ENCODE measurements around the gene PERCC1.

The PERCC1 gene

DNA sequence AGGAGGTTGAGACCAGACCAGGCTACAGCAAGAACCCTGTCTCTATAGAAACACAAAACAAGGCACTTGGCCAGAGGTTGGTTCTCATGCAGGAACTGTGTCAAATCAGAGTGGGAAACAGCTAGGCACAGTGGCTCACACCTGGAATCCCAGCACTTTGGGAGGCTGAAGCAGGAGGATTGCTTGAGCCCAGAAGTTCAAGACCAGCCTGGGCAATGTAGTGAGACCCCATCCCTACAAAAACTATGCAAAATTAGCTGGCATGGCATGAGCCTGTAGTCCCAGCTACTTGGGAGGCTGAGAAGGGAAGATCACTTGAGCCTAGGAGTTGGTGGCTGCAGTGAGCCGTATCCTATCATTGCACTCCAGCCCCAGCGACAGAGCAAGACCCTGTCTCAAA, 18.0 kb upstream of the PERCC1 start:
- DNase-seq (ENCODE audit: low spot score) (no peak), FAIRE-seq (no peak)

DNA sequence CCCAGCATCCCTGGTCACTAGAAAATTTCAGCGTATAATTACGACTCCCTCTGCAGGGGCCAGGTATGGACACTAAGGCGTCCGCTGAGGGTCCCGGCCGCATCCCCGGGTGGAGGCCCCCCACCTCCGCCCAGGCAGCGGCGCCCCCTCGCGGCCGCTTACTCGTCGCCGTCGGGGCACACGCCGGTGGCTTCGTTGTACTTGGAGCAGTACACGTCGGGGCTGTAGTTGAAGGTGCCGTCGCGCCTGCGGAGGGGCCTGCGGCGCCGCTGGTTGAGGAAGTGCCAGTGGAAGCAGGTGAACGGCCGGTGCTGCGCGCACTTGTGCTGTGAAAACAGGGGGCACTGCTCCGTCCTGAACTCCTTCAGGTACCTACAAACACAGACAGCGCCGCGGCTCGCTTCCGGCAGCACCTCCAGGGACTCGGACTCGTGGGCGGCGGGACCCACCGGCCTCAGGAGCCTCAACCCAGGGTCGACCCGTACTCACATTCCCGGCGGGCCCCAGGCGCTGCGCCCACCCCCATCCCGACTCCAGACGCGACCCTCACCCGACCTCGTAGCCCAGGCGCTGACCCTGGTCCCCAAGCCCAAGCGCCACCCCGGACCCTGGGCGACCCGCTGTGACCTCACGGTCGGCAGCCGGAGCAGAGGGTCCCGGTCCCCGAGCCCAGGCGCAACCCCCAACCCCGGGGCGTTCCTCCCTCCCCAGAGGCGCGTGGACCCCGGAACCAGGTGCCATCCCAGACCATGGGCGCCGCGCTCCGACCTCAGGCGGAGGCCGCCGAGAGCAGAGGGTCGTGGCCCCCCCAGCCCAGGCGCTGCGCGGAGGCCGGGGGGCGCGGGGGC, 17.0 kb upstream of the PERCC1 start:
- no peak for FAIRE-seq
- DNase-seq (ENCODE audit: low spot score), result peak; percentile 81

DNA sequence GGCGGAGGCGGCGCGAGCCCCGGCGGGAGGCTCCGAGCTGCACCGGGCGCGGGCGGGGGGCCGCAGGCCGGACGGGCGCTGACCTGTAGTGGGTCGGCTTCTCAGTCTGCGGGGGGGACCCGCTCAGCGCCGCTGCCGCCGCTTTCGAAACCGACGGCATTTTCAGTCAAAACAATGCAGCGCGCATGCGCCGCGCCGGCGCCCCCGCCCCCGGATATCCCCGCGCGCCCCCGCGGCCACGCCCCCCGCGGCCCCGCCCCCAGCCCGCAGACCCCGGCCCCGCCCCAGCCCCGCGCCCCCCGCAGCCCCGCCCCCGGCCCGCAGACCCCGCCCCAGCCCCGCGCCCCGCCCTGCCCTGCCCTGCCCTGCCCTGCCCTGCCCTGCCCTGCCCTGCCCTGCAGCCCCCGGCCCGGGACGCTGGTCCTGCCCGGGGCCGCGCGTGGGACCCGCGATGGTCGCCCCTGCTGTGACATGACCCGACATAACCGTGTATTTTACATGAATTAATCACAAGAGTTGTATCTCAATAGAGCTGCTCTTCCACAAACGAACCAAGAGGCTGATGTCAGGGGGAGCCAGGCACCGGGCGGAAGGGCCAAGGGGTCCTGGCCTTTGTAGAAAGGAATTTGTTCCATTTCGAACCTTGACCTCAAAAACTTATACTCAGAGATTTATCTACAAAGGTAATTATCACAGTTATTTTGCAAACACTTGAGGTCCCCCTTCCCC, 16.2 kb upstream of the PERCC1 start, which contains the start of gene UNKL:
UNKL (minus strand) TSS at position 173 of the 729 bp plus-strand sequence; CDS start at position 160, 13 bp downstream.
- FAIRE-seq, result no peak
- peak; percentile 94 for DNase-seq (ENCODE audit: low spot score)

DNA sequence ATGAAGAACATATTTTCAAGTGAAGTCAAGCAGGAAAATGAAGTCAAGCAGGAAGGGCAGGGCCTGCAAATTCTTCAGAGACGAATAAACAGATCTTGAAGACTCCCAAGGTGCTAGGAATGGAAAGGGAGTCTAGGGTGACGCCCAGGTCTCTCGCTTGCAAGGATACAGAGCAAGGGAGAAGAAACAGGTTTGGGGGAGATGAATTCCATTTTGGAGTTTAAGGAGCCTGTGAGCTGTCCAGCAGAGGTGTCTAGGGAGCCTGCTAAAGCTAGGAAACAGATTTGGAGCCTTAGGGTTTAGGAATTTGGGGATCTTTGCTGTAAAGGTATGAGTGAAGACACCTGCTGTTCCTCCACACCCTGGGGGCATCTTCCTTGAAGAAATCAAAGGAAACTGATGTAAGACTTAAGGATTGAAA, 14.3 kb upstream of the PERCC1 start:
- DNase-seq (ENCODE audit: low spot score) (no peak), FAIRE-seq (no peak)

DNA sequence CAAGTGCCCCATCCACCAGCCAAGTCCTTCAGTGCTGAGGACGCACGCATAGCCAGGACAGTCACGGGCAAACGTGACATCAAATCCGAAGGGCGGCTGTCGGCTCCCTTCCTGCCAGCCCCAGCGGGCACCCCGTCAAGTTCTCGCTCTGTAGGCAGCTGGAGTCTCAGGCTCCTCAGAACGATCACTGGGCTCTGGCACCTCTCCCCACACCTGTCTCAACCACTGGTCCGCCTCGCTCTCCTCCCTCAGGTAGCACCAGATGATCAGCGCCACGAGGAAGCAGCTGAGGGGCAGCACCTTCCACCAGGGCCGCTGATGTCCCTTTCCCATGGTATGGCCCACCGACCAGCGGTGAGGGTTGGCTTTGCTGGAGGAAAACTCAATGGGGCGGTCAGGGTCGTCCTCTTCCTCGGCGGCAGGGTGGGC, 10.8 kb upstream of the PERCC1 start:
- no peak for FAIRE-seq
- no peak for DNase-seq (ENCODE audit: low spot score)

DNA sequence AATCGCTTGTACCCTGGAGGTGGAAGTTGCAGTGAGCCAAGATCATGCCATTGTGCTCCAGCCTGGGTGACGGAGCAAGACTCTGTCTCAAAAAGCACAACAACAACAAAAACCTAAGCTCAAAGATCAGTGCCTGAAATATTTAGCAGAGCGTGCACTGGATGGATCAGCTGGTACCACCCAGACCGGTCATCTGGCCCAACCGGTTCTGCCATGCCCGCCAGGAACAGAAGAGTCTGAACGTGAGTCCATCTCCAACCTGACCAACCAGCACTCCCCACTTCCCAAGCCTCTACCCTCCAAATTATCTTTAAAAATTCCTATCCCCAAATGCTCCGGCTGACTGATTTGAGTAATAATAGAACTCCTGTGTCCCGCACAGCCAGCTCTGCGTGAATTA, 8.8 kb upstream of the PERCC1 start:
- DNase-seq (ENCODE audit: low spot score) (no peak), FAIRE-seq (no peak)

DNA sequence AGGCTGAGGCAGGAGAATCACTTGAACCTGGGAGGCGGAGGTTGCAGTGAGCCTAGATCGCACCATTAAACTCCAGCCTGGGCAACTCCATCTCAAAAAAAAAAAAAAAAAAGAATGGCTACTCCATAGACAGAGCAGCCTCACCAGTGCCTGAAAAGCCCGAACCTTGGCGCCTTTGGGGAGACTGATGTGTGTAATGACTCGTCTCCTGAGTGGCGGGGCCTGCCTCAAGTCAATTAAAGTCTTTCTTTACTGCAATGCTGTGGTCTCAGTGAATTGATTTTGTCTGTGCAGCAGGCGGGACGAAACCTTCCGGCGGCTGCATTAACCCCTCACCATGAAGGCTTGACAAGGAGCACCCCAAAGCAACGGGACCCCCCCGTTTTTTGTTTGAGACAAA, 6.8 kb upstream of the PERCC1 start:
- FAIRE-seq (no peak), DNase-seq (ENCODE audit: low spot score) (no peak)

DNA sequence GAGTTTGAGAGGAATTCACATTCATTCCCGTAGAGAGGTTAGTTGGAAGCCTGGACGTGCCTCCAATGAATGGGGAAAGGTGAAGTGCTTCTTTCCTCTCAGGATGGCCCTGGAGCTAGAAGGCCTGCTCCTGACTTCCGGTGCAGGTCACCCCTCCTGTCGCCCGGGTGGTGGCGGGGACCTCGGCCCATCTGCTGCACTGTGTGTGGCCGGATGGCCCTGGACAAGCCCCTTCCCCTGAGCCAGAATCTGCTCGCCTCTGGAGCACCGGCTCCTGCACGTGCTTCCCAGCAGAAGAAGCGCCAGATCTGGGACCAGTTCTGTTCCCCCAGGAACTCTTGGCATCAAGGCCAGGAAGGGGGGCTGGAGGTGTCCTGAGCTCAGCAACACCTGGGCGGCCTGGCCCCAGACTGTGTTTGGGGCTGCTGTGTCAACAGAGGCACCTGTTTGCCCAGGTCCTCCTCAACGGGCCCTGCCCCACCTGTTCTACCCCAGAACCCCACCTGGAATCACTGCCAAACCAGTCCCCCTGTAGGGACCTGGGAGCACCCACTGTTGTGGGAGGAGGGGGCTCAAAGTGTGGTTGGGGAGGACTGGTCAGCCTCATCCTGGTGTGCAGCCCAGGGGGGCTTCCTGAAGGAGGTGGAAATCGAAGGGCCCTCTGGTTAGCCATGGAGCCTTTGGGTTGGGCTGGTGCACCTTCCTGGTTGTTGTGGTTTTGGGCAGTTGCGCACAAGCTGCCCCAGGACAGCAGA, 5.1 kb upstream of the PERCC1 start:
- DNase-seq (ENCODE audit: low spot score) (no peak), FAIRE-seq (no peak)

DNA sequence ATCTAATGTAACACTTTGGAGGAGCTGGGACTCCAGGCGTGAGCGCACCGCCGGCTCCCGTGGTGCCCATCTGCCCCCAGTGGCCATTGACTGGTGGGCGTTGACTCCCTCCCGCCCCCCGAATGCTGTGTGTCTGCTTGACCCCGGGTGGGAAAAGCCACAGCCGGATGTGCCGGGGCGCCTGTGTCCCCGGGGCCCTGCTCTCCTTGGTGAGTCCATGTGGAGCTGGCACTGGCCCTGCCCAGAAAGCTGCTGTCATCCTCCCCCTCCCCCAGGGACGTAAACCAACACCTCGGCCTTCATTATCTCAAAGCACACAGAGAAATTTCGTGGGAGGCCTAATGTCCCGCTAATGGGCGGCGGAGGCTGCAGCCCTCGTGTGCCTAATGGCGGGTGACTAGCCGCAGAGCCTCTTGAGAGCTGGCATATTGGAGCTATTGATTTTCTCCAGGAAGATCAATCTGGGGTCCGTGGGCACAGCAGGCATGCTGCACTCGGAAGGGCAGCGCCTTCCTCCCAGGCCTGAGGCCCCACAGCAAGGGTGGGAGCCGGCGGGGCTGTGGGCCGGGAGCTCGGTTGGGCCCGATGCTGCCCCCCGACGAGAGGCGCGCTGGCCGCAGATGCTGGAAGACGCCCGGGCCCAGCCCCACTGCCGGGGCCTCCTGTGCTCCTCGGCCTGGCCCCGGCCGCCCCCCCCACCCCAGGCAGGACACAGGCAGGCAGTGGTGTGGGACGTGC, 4.0 kb upstream of the PERCC1 start:
- DNase-seq (ENCODE audit: low spot score) (no peak), FAIRE-seq (no peak)

DNA sequence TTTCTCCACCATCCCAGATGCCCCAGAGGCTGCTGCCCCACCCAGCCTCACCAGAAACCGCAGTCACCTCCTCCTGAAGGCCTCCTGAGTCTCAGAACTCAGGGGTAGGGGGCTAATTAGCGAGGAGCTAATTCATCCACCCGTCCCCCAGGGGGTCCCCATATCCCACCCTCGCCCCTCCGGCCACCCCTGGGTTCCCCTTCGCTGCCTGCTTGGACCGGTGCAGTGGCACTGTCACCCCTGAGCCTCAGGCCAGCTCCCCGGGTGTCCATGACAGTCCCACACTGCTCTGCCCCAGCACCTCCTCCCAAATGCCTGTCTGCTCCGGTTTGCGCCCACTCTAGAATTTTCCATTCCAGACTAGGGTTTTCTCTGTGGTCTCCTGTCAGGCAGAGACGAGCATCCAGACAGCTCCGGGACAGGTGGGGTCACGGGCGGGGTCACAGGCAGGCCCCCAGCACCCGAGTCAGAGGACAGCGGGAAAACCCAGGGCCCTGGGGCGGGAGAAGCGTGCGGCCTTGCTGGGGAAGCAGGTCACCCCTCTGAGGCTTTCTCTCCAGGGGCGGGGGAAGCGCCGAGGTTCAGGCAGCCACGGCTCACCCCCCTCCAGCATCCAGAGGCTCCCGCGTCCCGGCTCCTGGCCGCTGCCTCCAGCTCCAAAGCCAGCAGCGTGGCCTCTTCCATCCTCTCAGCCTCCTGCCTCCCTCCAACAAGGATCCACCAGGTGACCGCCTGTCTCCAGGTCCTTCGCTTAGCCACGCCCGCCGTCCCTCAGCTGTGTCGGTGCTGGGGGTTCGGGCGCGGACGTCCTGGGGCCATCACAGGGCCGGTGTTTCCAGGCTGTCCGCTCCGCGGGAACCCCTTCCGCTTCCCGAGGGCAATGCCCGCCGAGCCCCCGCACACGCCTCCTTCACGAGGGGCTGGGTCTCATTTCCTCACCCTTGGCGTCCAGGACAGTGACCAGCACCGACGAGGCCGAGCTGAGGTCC, 3.1 kb upstream of the PERCC1 start:
- FAIRE-seq (no peak), DNase-seq (ENCODE audit: low spot score) (no peak)

DNA sequence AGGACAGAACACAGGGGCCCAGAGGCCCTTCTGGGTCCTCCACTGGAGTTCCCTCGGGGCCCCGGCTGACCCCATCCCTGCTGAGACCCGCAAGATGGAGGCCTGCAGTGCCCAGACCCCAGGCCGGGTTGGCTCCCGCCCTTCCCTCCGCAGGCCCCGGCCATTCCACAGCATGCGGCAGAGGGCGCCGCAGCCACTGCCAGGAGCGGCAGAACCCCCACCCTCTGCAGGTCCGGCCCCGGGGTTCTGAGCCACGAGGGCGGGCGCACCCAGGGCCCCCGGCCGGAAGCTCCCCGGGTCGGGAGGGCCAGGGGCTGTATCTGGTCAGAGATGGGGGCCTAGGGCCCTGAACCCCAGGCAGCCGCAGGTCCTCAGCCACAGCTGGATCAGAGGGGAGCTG, 2.4 kb upstream of the PERCC1 start:
- FAIRE-seq (no peak), DNase-seq (ENCODE audit: low spot score) (no peak)

DNA sequence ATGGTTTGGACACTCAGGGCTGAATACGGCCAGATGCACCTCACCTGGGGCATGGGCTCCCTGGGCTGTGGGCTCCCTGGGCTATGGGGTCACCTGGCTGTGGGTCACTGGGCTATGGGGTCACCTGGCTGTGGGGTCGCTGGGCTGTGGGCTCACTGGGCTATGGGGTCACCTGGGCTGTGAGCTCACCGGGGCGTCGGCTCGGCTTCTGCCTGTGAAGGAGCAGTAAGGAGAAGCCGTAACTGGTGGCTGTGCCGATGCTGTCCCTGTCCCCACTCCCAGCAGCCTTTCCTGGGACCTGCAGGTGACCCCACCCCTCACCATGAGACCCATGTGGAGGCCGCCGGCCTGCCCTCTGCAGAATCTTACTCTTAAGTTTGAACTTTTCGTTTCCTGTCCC, 1.9 kb upstream of the PERCC1 start:
- FAIRE-seq (no peak), DNase-seq (ENCODE audit: low spot score) (no peak)

DNA sequence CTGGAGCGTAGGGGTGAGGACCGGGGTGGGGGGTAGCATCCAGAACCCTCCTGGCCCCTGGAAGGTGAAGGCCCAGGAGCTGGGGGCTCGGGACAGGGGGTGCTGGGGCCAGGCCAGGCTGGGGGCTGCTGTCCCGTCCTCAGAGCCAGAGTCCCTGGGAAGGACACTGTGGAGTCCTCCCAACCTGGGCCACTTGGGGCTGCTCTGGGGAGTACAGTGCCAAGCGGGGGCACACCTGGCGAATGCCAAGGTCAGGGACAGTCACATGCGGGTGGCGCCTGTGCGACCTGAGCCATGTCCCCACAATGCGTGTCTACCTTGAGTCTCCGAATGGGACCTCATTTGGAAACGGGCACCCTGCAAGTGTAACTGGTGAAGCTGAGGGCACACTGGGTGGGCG, 1.2 kb upstream of the PERCC1 start:
- no peak for FAIRE-seq
- no peak for DNase-seq (ENCODE audit: low spot score)

DNA sequence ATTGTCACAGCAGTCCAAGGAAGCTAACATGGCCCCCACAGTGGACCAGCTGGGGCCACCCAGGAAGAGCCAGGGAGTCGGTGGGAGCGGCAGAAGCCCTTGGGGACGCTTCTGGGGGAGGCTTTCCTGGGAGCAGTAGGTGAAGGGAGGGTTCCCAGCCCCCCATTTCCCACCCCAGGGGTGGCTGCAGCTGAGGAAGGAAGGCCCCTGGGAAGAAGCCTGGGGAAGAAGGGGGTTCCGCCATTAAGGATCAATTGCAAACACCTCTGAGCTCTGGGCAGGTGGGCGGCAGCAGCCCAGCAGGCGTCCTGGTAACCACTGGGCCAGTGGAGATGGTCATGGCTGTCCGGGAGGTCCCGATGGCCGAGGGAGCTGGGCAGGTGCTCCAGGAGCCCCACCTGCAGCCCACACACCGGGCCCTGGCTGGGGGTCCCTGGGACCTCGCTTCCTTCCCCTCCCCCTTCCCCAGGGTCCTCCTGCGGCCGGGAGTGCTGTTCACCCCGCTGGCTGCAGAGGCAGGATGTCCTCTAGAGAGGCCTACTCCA, 592 bp upstream of the PERCC1 start:
- FAIRE-seq (no peak), DNase-seq (ENCODE audit: low spot score) (no peak)

DNA sequence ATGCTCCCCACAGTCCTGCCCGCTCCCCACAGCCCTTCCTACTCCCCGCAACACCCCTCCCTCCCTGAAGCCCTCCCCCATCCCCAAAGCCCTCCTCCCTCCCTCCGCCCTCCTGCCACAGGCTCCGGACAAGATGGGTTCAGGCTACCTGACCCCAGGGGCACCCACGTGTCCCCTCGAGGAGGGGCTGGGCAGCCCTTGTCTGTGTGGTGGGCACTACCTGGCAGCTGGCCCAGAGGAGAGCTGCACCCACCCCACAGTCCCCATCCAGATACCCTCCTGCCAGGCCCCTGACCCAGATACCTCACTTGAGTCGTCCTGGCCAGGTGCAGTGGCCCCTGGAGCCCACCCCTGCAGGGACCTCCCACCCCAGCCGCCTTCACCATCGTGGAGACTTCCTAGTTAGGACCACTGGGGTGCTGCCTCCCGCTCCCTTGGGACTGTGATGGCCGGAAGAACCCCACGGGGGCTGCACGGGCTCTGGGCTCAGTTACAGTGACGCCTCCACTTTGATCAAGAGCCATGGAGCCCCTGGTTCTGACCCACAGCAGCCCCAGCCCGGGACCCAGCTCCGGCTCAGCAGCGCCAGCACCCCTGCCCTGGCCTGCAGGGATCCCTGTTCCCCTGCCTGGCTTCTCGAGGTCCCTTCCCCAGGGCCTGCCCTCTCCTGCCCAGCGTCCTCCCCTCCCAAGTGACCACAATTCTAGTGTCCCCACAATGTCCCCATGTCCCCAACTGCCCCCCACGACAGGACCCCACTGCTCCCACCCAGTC, 806 bp downstream of the PERCC1 start:
- DNase-seq (ENCODE audit: low spot score) (no peak), FAIRE-seq (no peak)

DNA sequence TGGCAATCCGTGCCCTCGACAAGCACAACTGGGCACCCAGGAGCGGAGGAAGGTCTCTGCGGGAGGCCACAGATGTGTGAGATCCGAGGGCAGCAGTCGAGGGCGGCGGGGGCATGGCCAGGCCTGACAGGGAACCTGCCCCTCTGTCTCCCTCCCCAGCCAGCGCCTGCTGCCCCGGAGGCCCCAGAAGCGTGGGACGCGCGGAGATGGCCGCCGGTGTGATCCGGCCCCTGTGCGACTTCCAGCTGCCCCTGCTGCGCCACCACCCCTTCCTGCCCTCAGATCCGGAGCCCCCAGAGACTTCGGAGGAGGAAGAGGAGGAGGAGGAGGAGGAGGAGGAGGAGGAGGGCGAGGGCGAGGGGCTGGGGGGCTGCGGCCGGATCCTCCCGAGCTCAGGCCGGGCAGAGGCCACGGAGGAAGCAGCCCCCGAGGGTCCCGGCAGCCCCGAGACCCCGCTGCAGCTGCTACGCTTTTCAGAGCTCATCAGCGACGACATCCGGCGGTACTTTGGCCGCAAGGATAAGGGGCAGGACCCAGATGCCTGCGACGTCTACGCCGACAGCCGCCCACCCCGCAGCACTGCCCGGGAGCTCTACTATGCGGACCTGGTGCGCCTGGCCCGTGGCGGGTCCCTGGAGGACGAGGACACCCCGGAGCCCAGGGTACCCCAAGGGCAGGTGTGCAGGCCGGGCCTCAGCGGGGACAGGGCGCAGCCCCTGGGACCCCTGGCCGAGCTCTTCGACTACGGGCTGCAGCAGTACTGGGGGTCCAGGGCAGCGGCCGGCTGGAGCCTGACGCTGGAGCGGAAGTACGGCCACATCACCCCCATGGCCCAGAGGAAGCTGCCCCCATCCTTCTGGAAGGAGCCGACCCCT, 1.7 kb downstream of the PERCC1 start:
- FAIRE-seq (no peak), DNase-seq (ENCODE audit: low spot score) (no peak)

DNA sequence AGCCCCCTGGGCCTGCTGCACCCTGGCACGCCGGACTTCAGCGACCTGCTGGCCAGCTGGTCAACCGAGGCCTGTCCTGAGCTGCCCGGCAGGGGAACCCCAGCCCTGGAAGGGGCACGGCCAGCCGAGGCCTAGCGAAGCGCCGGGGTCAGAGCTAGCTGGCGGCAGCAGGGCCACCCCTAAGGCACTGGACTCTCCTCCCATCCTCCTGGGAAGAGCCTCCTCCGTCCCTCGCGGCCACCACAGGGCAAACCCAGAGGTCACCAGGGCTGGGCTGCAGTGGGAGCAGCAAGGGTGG, 2.3 kb downstream of the PERCC1 start:
- no peak for DNase-seq (ENCODE audit: low spot score)
- FAIRE-seq, result no peak

DNA sequence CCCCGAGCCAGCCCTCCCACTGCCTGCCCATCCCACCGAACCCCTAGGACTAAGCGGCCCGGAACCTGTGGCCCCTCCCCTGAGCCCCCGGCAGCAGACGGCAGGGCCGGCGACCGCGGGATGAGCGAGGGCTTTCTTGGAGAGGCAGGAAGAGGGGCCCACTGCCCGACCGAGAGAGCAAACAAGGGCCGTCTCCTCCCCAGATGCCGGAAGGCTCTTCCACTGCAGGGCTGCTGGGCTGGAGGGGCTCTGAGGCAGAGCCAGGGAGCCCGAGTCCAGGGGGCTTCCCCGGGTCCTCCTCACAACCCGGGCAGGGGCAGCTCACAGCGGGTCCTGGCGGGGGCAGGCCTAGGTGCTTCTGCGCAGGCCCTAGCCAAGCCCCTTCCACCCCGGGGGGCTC, 2.9 kb downstream of the PERCC1 start:
- DNase-seq (ENCODE audit: low spot score), result no peak
- FAIRE-seq, result no peak
